Activated T-cell treated with anti-CD3 and anti-CD28 coated beads for 24 hours (primary cell): ENCODE results near the gene GMPPA.

ENCODE experiments used
- DNase-seq: peaks from one replicate; pipeline ENCODE4 v3.0.0-alpha.2; 2020; ENCODE audit warnings: low read depth

GMPPA gene

DNA sequence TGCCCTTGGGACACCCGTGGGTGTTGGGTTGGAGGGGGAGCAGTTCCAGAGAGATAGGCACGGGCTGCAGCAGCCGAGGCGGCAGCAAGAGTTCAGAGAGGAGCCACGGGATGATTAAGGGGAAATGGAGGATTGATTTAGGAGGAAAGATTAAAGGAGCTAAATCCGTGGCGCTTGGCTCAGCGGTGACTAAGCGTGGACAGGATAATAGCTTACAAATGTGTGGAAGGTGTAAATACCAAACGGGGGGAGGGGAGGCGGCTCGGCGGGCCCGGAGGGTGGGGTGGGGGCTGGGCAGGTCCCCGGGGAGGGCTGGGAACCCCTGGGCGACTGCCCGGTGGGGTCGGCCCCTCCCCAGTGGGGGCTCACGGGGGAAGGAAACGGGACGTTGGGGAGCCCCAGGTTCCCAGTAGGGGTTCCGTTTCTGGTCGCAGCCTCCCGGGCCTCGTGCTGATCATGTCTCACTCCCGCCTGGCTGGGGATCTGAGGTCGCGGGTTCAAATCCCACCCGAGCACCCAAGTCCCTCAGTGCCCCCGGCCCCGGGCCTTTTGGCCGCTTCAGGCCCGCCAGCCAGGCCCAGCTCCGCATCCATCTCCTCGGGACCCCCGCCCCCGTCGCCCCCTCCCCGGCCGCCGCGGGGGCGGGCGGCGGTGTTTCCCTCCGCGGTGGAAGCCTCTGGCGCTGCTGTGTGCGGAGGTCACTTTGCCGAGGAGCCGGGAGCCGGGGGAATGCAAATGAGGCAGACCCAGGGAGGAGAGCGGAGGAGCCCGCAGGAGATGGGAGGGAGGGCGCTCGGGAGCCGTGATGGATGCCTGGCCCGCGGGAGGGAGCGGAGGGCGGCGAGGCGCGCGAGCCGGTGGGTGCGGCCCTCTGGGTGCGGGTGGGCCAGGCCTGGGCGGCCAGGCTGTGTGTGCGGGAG, 23.7 kb downstream of the GMPPA start:
- no peak for DNase-seq

DNA sequence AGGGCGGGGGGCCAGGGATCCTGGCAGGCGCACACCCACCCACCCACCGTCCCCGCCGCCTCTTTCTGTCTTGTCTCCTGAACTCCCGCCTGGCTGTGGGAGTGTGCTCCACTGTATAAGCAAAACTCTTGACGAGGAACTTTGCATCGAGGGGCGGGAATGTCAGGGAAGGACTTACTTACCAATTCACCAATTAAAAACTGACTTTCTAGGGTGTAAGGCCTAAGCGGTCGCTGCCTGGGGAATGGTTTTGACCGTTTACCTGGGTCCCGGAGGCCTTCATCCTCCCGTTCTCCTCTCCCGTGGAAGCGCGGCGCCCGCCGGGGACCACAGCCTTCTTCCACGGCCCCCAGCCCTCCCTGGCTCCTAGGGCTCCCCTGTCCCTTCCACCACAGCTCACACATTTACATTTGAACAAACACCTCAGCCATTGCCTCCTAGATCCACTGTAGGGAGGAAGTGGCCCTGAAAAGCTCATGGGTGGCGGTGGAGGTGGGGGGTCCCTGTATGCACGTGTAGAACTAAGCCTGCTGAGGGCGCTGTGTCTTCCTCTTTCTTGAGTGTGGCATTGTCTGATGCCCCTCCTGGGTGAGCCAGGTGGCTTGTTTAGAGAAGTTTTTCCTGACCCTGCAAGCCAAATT, 24.5 kb downstream of the GMPPA start:
- DNase-seq: no peak

DNA sequence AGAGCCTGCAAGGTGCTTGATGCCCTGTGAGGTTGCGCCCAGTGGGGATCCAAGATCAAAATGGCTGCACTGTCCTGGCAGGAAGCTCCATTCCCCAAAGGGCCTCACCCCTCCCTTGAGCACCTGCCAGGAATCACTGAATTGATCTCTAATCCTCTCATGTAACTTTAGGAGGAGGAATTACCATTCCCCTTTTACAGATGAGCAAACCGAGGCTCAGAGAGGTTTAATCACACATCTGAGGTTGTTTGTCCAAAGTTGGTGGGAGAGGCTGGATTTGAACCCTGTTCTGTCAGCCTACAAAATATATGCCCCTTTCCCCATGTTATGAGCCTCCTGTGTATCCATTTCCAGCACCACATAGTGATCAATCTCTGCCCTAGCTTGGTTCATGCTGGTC, 26.1 kb downstream of the GMPPA start:
- no peak for DNase-seq

DNA sequence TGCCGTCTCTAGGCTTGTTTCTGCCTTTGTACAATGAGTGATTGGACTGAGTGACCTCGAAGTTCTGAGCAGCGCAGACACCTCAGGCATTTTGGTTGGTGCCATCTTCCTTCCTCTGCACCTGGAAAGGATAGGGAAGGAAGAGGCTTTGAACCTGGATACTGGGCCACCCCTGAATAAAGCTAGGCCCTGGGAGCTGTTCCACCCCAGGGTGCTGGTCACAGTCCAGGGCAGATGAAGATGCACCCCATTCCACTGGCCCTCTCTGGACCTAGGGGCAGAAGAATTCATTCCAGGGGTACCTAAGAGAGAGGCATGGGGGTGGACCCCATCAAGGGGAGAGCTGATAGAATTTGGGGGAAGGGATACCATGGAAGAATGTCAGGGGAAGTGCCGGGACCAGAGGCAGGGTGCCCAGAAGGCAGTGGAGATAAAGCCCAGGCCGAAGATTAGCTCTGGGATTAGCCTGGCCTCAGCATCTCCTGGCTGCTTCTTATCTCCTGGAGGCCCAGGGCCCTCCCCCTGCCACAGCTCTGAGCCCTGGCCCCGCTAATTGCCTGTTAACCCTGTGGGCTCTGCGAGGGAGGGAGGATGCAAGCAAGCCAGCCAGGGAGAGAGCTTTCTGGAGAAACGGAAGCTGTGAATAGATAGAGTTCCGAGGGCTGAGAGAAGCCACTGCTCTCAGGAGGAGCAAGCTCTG, 27.0 kb downstream of the GMPPA start:
- DNase-seq: no peak

DNA sequence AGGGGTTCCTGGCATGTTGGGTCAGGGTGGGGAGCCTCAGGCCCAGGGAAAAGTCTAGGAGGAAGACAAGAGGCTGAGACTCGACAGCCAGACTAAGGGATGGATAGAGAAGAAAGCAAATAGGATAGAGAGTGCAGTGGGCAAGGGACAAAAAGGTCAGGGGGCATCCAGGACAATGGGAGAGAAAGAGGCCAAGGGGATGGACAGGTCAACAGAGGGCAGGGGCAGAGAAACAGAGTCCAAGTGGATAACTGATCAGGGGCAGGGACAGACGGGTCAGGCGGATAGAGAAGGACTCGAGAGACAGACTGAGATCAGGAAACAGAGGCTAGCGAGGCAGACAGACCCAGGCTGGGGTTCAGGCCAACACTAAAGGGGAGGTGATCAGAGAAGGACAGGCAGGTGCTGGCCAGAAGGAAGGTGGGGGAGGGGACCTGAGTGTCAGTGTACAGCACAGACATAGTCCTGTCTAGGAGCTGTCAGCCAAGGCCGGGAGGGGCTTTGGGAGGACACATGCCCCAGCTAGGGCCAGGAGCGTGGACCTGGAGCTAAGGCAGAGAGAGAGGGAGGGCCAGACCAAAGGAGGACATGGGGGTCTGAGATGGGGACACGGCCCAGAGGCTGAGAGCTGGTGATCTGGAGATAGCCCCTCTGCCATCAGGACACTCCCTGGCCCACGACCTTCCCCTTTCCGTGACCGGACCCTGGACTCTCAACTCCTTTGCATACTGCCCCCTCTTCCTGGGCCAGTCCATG, 27.8 kb downstream of the GMPPA start:
- no peak for DNase-seq

DNA sequence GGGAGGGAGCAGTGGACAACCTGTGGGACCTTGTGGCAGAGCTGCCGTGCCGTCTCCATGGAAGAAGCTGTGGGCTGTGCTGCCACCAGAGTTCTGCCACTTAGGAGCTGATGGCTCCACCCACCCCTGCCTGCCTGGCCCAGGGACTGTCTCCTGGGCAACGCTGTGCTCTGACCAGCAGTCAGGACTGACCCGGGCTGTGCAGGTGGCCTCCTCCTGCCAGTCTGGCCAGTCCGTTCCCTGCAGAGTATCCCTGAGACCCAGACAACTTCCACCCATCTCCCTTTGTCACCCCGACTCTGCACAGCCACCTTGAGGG, 28.3 kb downstream of the GMPPA start:
- no peak for DNase-seq

DNA sequence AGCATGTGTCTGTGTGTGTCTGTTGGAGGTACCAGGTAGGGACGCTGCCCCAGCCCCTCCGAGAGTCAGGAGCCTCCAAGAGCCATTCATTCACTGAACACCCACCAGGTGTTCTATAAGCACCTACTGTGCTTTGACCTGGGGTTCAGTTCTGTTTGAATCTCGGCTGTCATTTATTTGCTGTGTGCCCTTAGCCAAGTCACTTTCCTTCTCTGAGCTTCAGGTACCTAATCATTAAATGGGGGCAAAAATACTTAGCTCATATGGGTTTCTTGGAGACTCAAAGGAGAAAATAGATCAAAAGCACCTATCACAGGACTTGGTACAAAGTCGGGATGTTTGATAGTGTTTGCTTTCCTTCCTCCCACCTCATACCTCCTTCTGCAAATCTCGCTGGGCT, 28.8 kb downstream of the GMPPA start:
- DNase-seq: no peak

DNA sequence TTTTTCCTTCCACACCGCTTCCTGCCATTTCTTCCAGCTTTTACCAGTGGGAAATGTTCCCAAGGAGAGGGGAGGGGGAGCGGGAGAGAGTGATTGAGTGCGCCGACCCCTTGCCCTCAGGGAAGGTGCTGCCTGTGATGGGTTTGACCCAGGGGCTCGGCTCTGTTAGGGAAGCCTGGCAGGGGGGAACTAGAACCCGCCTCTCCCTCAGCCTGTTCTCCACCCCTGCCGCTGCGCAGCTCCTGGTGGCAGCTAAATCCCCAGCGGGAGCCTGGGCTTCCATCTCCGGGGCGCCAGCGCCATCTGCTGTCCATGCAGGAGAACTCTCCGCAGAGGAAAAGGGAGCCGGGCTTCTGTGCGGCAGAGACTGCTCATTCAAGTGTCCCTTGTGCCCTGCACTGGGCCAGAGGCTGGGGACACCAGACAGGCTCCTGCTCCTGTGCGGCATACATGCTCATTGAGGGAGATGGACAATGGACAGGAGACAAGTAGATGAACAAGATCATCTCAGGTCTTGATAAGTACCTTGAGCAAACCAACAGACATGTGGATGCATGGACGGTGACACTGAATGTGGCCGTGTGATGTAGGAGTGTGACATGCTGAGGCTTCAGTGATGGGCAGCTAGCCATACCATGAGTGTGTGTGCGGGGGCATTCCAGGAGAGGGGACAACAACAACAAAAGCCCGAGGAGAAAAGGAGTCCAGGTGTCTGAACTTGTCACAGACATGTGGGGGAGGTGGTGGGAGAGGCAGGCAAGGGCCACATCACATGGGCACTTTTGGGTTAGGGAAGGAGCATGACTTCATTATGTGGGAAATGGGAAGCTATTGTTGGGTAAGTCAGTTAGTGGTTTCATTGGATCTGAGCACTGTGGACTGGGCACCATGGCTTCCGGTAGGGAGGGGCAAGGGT, 31.6 kb downstream of the GMPPA start:
- DNase-seq: peak; percentile 83

DNA sequence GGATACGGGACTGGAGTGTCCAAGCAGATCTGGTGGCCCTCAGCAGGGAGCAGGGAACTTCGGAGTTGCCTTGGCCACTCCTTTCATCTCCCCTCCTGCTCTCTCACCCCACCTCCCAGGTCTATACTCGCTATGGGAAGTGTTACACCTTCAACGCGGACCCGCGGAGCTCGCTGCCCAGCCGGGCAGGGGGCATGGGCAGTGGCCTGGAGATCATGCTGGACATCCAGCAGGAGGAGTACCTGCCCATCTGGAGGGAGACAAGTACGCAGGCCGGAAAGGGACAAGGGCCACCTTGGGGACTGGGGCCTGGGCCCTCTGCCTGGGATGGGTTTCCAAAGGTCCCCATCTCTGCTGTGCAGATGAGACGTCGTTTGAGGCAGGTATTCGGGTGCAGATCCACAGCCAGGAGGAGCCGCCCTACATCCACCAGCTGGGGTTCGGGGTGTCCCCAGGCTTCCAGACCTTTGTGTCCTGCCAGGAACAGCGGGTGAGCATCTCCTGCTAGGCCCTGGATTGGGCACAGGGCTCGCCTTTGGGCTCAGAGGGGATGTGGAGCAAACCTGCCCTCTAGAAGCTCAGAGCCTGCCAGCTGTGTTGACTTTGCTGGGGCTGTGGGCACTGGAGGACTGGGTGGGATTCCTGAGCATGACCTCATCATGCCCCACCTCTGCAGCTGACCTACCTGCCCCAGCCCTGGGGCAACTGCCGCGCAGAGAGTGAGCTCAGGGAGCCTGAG, 33.1 kb downstream of the GMPPA start:
- no peak for DNase-seq

DNA sequence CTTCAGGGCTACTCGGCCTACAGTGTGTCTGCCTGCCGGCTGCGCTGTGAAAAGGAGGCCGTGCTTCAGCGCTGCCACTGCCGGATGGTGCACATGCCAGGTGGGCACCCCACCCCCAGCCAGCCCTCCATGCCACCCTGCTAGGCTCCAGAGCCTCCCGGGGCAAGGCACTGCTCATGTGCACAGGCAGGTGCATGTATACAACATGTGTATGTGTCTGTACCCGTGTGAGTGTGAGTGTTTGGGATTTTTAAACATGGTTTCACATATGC, 33.6 kb downstream of the GMPPA start:
- no peak for DNase-seq

DNA sequence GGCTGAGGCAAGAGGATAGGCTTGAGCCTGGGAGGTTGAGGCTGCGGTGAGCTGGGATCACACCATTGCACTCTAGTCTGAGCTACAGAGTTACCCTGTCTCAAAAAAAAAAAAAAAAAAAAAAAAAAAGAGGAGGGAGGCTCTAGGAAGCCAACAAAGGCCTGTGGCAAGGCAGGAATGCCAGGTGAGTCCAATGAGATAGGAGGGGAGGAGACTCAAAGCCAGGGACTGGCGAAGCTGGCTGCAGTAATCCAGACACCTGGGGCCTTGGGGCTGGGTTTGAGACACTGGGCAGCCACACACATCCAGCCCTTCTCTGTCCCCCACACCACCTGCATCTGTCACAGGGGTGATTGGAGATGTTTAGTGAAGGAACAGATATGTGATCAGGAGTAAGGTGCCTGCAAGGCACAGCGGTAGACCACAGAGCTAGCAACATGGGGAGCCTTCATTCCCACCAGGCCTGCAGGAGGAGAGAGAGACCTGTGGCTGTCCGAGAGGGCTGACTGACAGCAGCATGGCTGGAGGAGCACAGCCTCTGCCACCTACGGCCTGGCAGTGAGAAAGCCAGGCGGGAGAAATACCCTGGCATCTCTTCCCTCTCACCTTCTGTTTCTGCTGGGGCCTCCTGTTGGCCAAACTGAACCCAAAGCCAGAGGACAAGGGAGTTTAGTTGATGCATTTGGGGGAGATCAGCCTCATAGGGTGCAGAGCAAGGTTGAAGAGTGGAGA, 35.4 kb downstream of the GMPPA start:
- DNase-seq: no peak

DNA sequence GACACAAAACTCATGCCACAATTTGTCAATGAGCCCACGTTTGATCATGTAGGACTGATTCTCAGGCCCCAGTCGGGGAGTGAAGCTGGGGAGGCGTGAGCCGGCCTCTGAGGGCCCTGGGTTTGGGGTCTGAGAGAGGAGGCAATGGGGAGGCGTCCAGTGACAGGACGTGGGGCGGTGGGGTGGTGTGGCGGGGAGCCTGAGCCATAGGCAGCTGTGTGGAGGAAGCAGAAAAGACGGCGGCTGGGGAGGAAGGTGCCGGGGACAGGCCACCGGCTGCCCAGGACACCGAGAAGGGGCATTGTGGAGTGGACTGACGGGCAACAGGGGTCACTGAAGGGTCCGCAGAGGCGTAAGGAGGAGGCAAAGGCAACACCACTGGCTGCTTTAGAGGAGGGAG, 37.7 kb downstream of the GMPPA start:
- DNase-seq: no peak

DNA sequence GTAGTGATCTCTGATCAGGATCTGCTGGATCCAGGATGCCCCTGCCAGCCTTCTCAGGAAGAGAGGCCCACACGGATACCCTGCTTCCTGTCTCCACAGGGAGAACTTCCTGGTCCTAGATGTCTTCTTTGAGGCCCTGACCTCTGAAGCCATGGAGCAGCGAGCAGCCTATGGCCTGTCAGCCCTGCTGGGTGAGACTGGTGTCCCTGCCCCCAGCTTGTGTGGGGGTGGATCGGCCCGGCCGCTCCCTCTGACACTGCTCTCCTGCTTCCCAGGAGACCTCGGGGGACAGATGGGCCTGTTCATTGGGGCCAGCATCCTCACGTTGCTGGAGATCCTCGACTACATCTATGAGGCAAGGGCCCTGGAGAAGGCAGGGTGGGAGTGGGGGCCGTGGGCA, 38.3 kb downstream of the GMPPA start:
- no peak for DNase-seq

DNA sequence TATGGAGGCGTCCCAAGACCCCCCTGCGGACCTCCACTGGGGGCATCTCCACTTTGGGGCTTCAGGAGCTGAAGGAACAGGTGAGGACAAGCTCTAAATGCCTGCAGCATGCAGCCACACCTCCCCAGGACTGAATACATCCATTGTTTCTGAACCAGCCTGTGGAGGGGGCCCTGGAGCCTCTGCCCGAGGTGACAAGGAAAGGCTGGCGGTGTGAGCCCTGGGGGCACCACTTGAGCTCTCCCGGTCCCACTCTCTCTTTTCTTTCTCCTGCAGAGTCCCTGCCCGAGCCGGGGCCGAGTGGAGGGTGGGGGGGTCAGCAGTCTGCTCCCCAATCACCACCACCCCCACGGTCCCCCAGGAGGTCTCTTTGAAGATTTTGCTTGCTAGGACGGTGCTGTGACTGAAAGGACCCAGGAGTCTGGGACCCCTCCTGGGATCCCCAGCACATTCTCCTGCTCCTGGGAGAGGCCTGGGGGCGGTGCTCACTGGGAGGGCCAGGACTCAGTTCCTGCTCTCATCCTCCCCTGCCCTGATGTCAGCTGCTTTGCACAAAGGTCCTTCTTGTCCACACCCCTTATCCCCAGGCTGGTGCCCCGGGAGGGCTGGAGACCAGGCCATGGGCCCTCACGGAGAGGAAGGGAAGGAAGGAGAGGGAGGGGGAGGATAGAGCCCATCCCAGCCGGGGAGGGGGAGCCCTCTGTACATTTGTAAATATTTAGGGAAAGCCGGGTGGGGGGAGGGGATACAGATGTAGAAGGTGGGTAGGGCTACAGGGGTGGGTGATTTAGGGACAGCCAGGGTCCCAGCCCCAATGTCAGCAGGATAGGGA, 39.2 kb downstream of the GMPPA start:
- DNase-seq: no peak

DNA sequence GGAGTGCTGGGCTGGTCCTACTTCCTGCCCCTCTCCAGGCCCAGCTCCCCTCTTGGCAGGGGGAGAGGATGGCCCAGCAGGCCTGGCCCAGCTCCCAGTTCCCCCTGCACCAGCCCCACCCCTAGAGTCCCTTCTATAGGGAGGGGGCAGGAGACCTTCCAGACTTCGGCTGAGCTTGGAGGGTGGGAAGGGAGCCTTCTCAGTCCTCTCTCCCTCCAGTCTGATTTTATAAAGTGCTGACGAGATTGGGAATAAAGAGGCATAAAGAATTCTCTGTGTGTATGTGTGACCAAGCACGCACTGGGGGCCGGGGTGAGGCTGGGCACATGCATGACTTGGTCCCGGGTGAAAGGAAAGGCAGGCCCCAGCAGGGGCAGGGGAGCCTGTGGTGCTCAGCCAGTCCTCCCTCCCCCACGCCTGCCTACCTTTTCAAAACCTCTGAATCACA, 39.8 kb downstream of the GMPPA start:
- DNase-seq: no peak

DNA sequence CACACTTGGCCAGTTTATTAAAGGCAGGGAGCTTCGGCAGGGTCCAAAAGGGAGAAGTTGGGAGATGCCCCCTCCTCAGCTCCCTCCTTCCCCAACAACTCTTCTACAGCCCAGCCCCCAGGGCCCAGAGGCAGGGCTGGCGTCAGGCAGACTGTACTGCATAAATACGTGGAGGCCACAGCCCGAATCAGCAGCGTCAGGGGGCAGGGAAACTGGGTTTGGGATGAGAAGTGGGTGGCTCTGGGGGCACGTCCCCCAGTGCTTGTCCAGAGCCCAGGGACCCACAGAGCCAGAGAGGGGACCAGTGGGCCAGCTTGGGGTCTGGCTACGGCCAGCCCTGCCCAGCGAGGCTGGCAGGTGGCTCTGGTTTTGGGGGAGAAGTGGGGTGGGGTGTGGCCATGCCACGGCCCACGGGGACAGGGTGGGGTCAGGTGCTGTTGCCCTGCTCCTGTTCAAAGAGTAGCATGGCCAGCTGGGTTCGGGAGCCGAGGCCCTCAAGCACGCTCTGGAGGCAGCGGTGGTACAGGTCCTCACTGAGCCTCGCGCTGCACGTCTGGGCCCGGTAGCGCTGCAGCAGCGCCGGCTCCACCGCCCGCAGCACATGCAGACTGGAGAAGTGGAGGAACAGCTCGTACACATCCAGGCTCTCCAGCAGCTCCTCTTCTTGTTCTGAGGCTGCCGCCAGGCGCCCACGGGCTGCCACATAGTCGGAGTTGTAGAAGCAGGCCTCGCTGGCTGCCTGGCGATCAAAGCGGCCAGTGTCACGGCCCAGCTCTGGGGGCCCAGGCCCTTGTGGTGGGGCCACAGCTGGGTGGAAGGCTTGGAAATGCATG, 40.5 kb downstream of the GMPPA start:
- no peak for DNase-seq

DNA sequence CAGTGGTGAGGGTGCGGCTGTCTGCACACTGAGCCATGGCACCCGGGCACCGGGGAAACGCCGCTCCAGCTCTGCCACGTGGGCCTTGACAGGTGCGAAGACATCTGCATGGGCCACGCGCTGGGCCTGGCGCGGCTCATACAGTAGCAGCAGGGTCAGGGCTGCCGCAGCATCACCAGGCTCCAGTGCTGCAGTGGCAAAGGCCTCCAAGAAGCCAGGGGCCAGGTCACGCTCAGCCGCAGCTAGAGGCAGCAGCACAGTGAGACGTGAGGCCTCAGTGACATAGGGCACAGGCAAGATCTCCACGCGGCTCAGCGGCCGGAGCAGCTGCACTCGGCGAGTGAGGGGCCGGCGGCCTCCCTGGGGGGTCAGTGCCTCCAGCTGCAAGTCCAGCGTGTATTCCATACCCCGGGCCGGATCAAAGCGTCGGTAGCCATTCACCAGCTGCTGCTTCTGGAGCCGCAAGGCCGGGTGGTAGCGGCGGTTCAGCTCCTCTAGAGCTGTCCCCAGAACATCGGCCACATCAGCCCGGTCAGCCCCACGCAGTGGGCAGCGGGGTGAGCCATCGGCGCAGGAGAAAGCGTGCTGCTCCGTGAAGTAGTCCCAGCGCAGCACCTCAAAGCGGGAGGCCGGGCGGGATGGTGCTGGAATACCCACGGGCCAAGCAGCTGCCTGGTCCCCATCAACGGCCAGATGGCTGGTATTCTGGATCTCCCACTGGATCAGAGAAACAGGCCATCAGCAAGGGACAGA, 41.4 kb downstream of the GMPPA start:
- no peak for DNase-seq
